ENCODE data around the gene MMD2. TPM values are rescaled to one million over a fixed set of nuclear protein-coding genes. Genes with fewer than 3 reads are reported as not detected.

The MMD2 gene
- polyA plus RNA-seq, 2 of the 4 experiments (the other 2 are of a cell fraction) = not detected

DNA sequence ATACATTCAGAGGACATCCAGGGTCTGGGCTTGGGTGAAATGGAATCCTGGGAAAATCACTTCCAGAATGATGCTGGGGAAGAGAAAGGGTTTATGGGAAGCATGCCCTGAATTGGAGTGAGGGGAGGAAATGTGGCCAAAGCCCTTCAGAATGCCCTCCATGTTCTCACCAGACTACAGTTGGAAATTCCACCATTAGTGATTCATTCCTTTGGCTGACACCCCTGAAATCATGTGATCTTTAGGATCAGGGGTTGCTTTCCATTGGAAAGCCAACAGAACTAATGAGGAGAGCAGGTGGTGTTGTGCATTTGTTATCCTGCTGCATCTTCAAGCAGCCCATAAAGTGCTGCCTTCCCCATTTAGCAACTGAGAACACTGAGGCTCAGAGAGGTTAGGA, 54.6 kb downstream of the MMD2 start:
- ChIA-PET POLR2A (no interaction called here), CTCF (interaction anchor here (1.6 to 2.1 kb wide), 2 partner anchors 20 to 106 kb away, joined by 4 to 10 read pairs; partner anchors contain the start of gene RADIL)
- Histone ChIP-seq H3K27ac (no peak overlapping the region), H3K9me3 (no peaks in the 10 kb centered on the region), H3K4me1 (no peaks in the 10 kb centered on the region), H3K4me2 (no peak overlapping the region), H3K4me3 (no peak overlapping the region)
- ATAC-seq = no peak
- no peak for DNase-seq (ENCODE audit: low read depth in 1 of 2, low spot score in 1 of 2)
- FAIRE-seq = no peak
- TF ChIP-seq CHD2 (IDR thresholded peaks at IDR 0.05; ENCODE audit: low read length, partially characterized antibody) (no peak), HES2 (IDR thresholded peaks at IDR 0.05) (no peak), ESRRA (IDR thresholded peaks at IDR 0.05; ENCODE audit: borderline replicate concordance, low read length) (no peak), FOSL2 (IDR thresholded peaks at IDR 0.05) (no peak), FOSL2 (CRISPR knock-in tag; IDR thresholded peaks at IDR 0.05) (no peak), ZSCAN20 (CRISPR knock-in tag; IDR thresholded peaks at IDR 0.05) (no peak), TFCP2L1 (CRISPR knock-in tag; IDR thresholded peaks at IDR 0.05) (no peak), CHD4 (IDR thresholded peaks at IDR 0.05; ENCODE audit: borderline replicate concordance) (no peak), PHF8 (IDR thresholded peaks at IDR 0.05; ENCODE audit: borderline replicate concordance, low read depth) (no peak), POLR2AphosphoS2 (conservative IDR thresholded peaks at IDR 0.05; ENCODE audit: low read length) (no peak), MAZ (IDR thresholded peaks at IDR 0.05; ENCODE audit: borderline replicate concordance, low read depth, low read length) (no peak), NPAS2 (CRISPR knock-in tag; IDR thresholded peaks at IDR 0.05; ENCODE audit: borderline replicate concordance) (no peak)

DNA sequence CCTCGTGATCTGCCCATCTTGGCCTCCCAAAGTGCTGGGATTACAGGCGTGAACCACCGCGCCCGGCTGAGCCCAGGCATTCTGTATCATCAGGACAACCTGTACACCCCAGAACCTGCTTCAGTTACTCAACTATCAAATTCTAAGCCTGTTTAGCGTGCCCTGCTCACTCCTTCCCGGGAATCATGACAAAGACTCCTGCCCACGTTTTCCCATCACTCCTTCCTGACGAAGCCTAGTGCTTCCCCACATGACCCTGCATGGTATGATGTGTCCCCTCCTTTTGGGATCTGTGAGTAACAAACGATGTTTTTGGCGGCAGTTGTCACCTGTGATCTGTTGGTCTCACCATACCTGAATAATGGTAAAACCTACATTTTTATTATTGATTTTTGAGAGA, 63.2 kb downstream of the MMD2 start:
- Histone ChIP-seq H3K4me1 (no peaks in the 10 kb centered on the region), H3K9me3 (peaks cover 7% of the 10 kb centered on the region; the same call in 2 of the 3 replicates), H3K4me3 (no peak overlapping the region), H3K27ac (no peak overlapping the region), H3K4me2 (no peak overlapping the region)
- no peak for DNase-seq (ENCODE audit: low read depth in 1 of 2, low spot score in 1 of 2)
- no peak for TF ChIP-seq HEYL (CRISPR knock-in tag; IDR thresholded peaks at IDR 0.05)
- no peak for TF ChIP-seq JUNB (IDR thresholded peaks at IDR 0.05)
- TF ChIP-seq EHF (CRISPR knock-in tag; IDR thresholded peaks at IDR 0.05) = no peak
- no peak for TF ChIP-seq FOSB (CRISPR knock-in tag; IDR thresholded peaks at IDR 0.05)
- TF ChIP-seq NR3C1 (IDR thresholded peaks at IDR 0.05) = no peak
- no peak for TF ChIP-seq SREBF2 (IDR thresholded peaks at IDR 0.05)
- no peak for TF ChIP-seq CBX2 (IDR thresholded peaks at IDR 0.05; ENCODE audit: borderline replicate concordance, low read depth)
- TF ChIP-seq PHF8 (IDR thresholded peaks at IDR 0.05; ENCODE audit: borderline replicate concordance, low read depth) = no peak
- no peak for TF ChIP-seq NPAS2 (CRISPR knock-in tag; IDR thresholded peaks at IDR 0.05; ENCODE audit: borderline replicate concordance)
- TF ChIP-seq RCOR1 (IDR thresholded peaks at IDR 0.05; ENCODE audit: low read depth, low read length) = no peak
- WGBS (ENCODE audit: missing lambda C conversion rate) = 65% methylated on average over 11 of the region's 11 CpGs
- ChIA-PET POLR2A (no interaction called here), CTCF (interaction anchor here (6.8 kb wide), 1 partner anchor 12 kb away, joined by 36 read pairs; the partner anchor contains the start of gene RADIL)
- FAIRE-seq = no peak
- no peak for ATAC-seq

GRCh38 chr7:4894482-4894881, 64.5 kb downstream of the MMD2 start:
- no peak overlapping the region for H3K27ac ChIP-seq
- peaks cover 7% of the 10 kb centered on the region; the same call in 2 of the 3 replicates for H3K9me3 ChIP-seq
- H3K4me3 ChIP-seq = no peak overlapping the region
- no peak for DNase-seq (ENCODE audit: low read depth in 1 of 2, low spot score in 1 of 2)
- FAIRE-seq = no peak
- H3K4me1 ChIP-seq = no peaks in the 10 kb centered on the region
- no peak for ATAC-seq
- no peak overlapping the region for H3K4me2 ChIP-seq
- TF ChIP-seq ZC3H11A (IDR thresholded peaks at IDR 0.05) (no peak), MAFK (IDR thresholded peaks at IDR 0.05; ENCODE audit: partially characterized antibody) (no peak), CBX2 (IDR thresholded peaks at IDR 0.05; ENCODE audit: borderline replicate concordance, low read depth) (no peak), EHF (CRISPR knock-in tag; IDR thresholded peaks at IDR 0.05) (no peak), ESRRA (IDR thresholded peaks at IDR 0.05; ENCODE audit: borderline replicate concordance, low read length) (no peak), EHMT2 (IDR thresholded peaks at IDR 0.05; ENCODE audit: low read depth) (no peak), HOXB13 (CRISPR knock-in tag; IDR thresholded peaks at IDR 0.05; ENCODE audit: low read depth) (no peak), ZNF302 (CRISPR knock-in tag; IDR thresholded peaks at IDR 0.05) (no peak), JUN (IDR thresholded peaks at IDR 0.05) (no peak), POLR2A (IDR thresholded peaks at IDR 0.05; ENCODE audit: low read length) (no peak), RAD21 (conservative IDR thresholded peaks at IDR 0.05 in 1 of 2, IDR thresholded peaks at IDR 0.05 in 1 of 2) (no peak)
- TF ChIP-seq, protein P1, sequence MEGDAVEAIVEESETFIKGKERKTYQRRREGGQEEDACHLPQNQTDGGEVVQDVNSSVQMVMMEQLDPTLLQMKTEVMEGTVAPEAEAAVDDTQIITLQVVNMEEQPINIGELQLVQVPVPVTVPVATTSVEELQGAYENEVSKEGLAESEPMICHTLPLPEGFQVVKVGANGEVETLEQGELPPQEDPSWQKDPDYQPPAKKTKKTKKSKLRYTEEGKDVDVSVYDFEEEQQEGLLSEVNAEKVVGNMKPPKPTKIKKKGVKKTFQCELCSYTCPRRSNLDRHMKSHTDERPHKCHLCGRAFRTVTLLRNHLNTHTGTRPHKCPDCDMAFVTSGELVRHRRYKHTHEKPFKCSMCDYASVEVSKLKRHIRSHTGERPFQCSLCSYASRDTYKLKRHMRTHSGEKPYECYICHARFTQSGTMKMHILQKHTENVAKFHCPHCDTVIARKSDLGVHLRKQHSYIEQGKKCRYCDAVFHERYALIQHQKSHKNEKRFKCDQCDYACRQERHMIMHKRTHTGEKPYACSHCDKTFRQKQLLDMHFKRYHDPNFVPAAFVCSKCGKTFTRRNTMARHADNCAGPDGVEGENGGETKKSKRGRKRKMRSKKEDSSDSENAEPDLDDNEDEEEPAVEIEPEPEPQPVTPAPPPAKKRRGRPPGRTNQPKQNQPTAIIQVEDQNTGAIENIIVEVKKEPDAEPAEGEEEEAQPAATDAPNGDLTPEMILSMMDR (IDR thresholded peaks at IDR 0.05) = no peak
- 40% methylated on average over 9 of the region's 9 CpGs for WGBS (ENCODE audit: missing lambda C conversion rate)
- ChIA-PET POLR2A (no interaction called here), CTCF (interaction anchor here (6.8 kb wide), 1 partner anchor 11 kb away, joined by 36 read pairs; the partner anchor contains the start of gene RADIL)

Data from A549 (cell line).